ENCODE data around the gene FASTKD2.

FASTKD2 gene

DNA sequence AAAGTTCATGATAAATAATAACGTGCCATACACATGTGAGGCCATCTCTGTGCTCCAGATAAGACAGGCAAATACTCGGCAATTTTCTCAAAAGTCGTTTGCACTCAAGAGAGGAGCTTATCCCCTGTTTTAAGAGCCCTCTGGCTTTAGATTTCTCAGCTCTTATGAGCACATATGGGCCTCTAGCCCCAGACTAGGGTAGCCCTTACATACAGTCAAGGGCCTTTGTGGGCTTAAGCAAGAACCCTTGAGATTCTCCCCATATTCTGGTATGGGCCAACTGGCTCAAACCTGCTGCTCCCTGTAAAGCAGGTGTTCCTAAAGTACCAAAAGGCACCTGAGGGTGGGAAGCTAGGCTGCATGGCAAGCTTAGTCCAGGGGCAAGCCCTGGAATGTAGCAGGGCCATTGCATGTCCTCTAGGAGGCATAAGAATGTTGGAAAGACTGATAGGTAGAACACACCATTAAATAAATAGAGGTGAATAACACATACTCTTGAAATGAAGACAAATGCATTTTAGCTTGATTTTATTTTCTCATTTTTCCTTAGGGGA lies 66.1 kb downstream of the FASTKD2 start:
- H3K4me3 ChIP-seq, result no peak overlapping the region
- H3K27ac ChIP-seq, result no peak overlapping the region

GRCh38 chr2:206832873-206833272 lies 67.5 kb downstream of the FASTKD2 start:
- no peak overlapping the region for H3K27ac ChIP-seq
- H3K4me3 ChIP-seq, result no peak overlapping the region

GRCh38 chr2:206833291-206833690 lies 67.9 kb downstream of the FASTKD2 start:
- no peak overlapping the region for H3K4me3 ChIP-seq

GRCh38 chr2:206836722-206837121 lies 71.3 kb downstream of the FASTKD2 start:
- Histone ChIP-seq H3K27ac (no peak overlapping the region), H3K4me3 (no peak overlapping the region)

More at GRCh38 chr2:206833291-206833690, 67.9 kb downstream of the FASTKD2 start:
- no peak overlapping the region for H3K27ac ChIP-seq

DNA sequence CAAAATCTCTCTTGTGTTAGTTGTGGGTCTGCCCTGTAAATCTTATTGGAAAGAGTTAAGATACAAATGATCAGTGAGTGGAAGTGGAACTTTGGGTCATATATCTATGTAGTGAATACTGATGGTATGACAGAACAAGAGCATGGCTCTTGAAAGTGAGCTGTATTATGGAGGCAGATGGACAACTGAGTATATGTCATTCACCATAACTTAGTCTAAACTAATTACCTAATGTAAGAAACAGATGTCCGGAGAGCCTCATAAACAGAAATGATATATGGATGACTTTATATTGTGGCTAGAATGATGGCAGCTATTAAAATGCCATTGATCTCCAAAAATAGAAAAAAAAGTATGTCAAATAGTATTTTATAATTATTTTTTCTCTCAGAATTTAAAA lies 72.4 kb downstream of the FASTKD2 start:
- no peak overlapping the region for H3K4me3 ChIP-seq
- H3K27ac ChIP-seq, result no peak overlapping the region

DNA sequence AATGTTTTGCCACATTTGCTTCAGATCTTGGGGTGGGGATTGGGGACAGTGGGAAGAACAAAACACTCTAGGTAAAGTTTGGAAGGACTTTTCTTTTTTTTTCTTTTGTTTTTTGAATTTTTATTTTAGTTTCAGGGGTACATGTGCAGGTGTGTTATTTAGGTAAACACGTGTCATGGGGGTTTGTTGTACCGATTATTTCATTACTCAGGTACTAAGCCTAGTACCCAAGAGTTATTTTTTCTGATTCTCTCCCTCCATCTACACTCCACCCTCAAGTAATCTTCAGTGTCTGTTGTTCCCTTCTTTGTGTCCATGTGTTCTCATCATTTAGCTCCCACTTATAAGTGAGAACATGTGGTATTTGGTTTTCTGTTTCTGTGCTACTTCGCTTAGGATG lies 73.3 kb downstream of the FASTKD2 start:
- Histone ChIP-seq H3K27ac (no peak overlapping the region), H3K4me3 (no peak overlapping the region)

DNA sequence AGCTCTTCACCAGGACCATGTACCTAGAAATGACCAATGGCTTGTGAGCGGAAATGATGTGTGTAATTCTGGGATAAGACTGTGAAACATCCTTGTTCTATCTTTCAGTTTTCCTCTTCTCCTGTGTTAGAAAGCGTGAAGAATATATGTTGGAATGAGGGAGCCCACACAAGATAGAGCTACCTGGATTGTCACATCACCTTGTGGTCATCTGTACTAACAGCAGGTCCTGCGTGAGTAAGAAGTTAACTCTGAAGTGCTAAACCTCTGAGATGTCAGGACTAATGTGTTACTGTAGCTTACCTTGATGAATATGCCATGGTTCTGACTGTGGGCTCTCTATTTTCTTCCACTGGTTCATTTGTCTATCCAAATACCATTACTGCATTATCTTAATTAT lies 75.6 kb downstream of the FASTKD2 start:
- H3K4me3 ChIP-seq, result no peak overlapping the region
- no peak overlapping the region for H3K27ac ChIP-seq

Measured in skin epidermis (tissue), 12 donors.